Skeletal muscle satellite cell (primary cell): ENCODE measurements around the gene DOCK2.
A peak's percentile ranks its signal among the peaks of the same experiment; 100 is the strongest.

Experiments
- H3K27me3 ChIP-seq: 2 replicates; pipeline ENCODE4 v1.7.0; 2013; ENCODE audit warnings: low read length; ENCODE audit not compliant: control insufficient read depth, insufficient read depth
- H3K36me3 ChIP-seq: 2 replicates; pipeline ENCODE4 v1.7.0; 2013; ENCODE audit warnings: mild to moderate bottlenecking, control low read depth, low read length; ENCODE audit not compliant: insufficient read depth
- H3K4me1 ChIP-seq: 2 replicates; pipeline ENCODE4 v1.7.0; 2013; ENCODE audit warnings: low read length; ENCODE audit not compliant: control insufficient read depth, insufficient read depth
- H3K4me2 ChIP-seq: 2 replicates; pipeline ENCODE4 v1.7.0; 2013; ENCODE audit warnings: mild to moderate bottlenecking, low read length
- H3K4me3 ChIP-seq: 2 replicates; pipeline ENCODE4 v1.7.0; 2013; ENCODE audit warnings: low read length
- H3K9ac ChIP-seq: 2 replicates; pipeline ENCODE4 v1.7.0; 2013; ENCODE audit warnings: mild to moderate bottlenecking, low read depth, low read length, moderate library complexity
- H3K9me3 ChIP-seq: replicated peaks from 2 replicates; pipeline ENCODE4 v1.7.0; 2013; ENCODE audit warnings: mild to moderate bottlenecking, control low read depth, low read length

The DOCK2 gene

GRCh38 chr5:169785771-169786618 lies 148.9 kb downstream of the DOCK2 start:
- Histone ChIP-seq H3K27me3 (no peaks in the 10 kb centered on the region), H3K36me3 (no peaks in the 10 kb centered on the region), H3K9ac (no peak overlapping the region), H3K9me3 (no peaks in the 10 kb centered on the region), H3K4me3 (no peak overlapping the region), H3K4me2 (no peak overlapping the region), H3K4me1 (peaks cover 15% of the 10 kb centered on the region)

GRCh38 chr5:169788168-169788567 lies 151.1 kb downstream of the DOCK2 start:
- H3K27me3 ChIP-seq = no peaks in the 10 kb centered on the region
- no peaks in the 10 kb centered on the region for H3K36me3 ChIP-seq
- no peak overlapping the region for H3K9ac ChIP-seq
- peak overlapping the region; percentile 6 for H3K4me2 ChIP-seq
- H3K9me3 ChIP-seq = no peaks in the 10 kb centered on the region
- no peak overlapping the region for H3K4me3 ChIP-seq
- H3K4me1 ChIP-seq = peaks cover 15% of the 10 kb centered on the region

- Histone ChIP-seq H3K9ac (no peak overlapping the region), H3K4me1 (peaks cover 15% of the 10 kb centered on the region), H3K36me3 (no peaks in the 10 kb centered on the region), H3K27me3 (no peaks in the 10 kb centered on the region), H3K4me3 (no peak overlapping the region), H3K4me2 (no peak overlapping the region), H3K9me3 (no peaks in the 10 kb centered on the region)
Observed at GRCh38 chr5:169789417-169789940, 152.4 kb downstream of the DOCK2 start.

- Histone ChIP-seq H3K36me3 (no peaks in the 10 kb centered on the region), H3K4me1 (peaks cover 18% of the 10 kb centered on the region), H3K4me3 (no peak overlapping the region), H3K9ac (no peak overlapping the region), H3K4me2 (no peak overlapping the region), H3K9me3 (no peaks in the 10 kb centered on the region), H3K27me3 (no peaks in the 10 kb centered on the region)
Observed at GRCh38 chr5:169791251-169791650, 154.2 kb downstream of the DOCK2 start.

- Histone ChIP-seq H3K36me3 (no peaks in the 10 kb centered on the region), H3K9ac (no peak overlapping the region), H3K4me2 (no peak overlapping the region), H3K4me3 (no peak overlapping the region), H3K4me1 (peaks cover 6% of the 10 kb centered on the region), H3K9me3 (no peaks in the 10 kb centered on the region), H3K27me3 (no peaks in the 10 kb centered on the region)
Observed at GRCh38 chr5:169795338-169795737, 158.3 kb downstream of the DOCK2 start.

- H3K9me3 ChIP-seq = no peaks in the 10 kb centered on the region
- H3K9ac ChIP-seq = no peak overlapping the region
- no peak overlapping the region for H3K4me2 ChIP-seq
- peaks cover 14% of the 10 kb centered on the region for H3K4me1 ChIP-seq
- H3K4me3 ChIP-seq = no peak overlapping the region
- H3K36me3 ChIP-seq = no peaks in the 10 kb centered on the region
- H3K27me3 ChIP-seq = no peaks in the 10 kb centered on the region
Observed at GRCh38 chr5:169796731-169797130, 159.7 kb downstream of the DOCK2 start.

- Histone ChIP-seq H3K27me3 (no peaks in the 10 kb centered on the region), H3K36me3 (no peaks in the 10 kb centered on the region), H3K9me3 (no peaks in the 10 kb centered on the region), H3K4me2 (no peak overlapping the region), H3K4me1 (peaks cover 16% of the 10 kb centered on the region), H3K4me3 (no peak overlapping the region), H3K9ac (no peak overlapping the region)
Observed at GRCh38 chr5:169797577-169797976, 160.5 kb downstream of the DOCK2 start.

GRCh38 chr5:169798438-169798837 lies 161.4 kb downstream of the DOCK2 start:
- Histone ChIP-seq H3K4me2 (no peak overlapping the region), H3K4me1 (peaks cover 23% of the 10 kb centered on the region), H3K9ac (no peak overlapping the region), H3K4me3 (no peak overlapping the region), H3K36me3 (no peaks in the 10 kb centered on the region), H3K9me3 (no peaks in the 10 kb centered on the region), H3K27me3 (no peaks in the 10 kb centered on the region)

- no peak overlapping the region for H3K4me3 ChIP-seq
- H3K9ac ChIP-seq = no peak overlapping the region
- no peak overlapping the region for H3K4me2 ChIP-seq
- no peaks in the 10 kb centered on the region for H3K27me3 ChIP-seq
- H3K9me3 ChIP-seq = no peaks in the 10 kb centered on the region
- no peaks in the 10 kb centered on the region for H3K36me3 ChIP-seq
- peaks cover 30% of the 10 kb centered on the region for H3K4me1 ChIP-seq
Observed at GRCh38 chr5:169798906-169799660, 162.0 kb downstream of the DOCK2 start.

GRCh38 chr5:169801324-169801777 lies 164.3 kb downstream of the DOCK2 start:
- no peak overlapping the region for H3K4me3 ChIP-seq
- H3K9me3 ChIP-seq = no peaks in the 10 kb centered on the region
- H3K4me1 ChIP-seq = peaks cover 40% of the 10 kb centered on the region
- H3K4me2 ChIP-seq = no peak overlapping the region
- H3K36me3 ChIP-seq = no peaks in the 10 kb centered on the region
- H3K9ac ChIP-seq = no peak overlapping the region
- no peaks in the 10 kb centered on the region for H3K27me3 ChIP-seq

GRCh38 chr5:169801781-169802180 lies 164.7 kb downstream of the DOCK2 start:
- Histone ChIP-seq H3K9ac (no peak overlapping the region), H3K36me3 (no peaks in the 10 kb centered on the region), H3K9me3 (no peaks in the 10 kb centered on the region), H3K4me3 (no peak overlapping the region), H3K27me3 (no peaks in the 10 kb centered on the region), H3K4me1 (peaks cover 40% of the 10 kb centered on the region), H3K4me2 (no peak overlapping the region)
